ENCODE results near the gene CCDC134.

CCDC134 gene

GRCh38 chr22:41823797-41824196 lies 23.3 kb downstream of the CCDC134 start:
- no peak overlapping the region for H3K4me3 ChIP-seq (ENCODE audit: low read depth, low read length)
- no peak for TF ChIP-seq CTCF (IDR thresholded peaks at IDR 0.05; ENCODE audit: low read depth, low read length)

GRCh38 chr22:41825376-41825775 lies 24.9 kb downstream of the CCDC134 start:
- TF ChIP-seq CTCF (IDR thresholded peaks at IDR 0.05; ENCODE audit: low read depth, low read length): no peak
- H3K4me3 ChIP-seq (ENCODE audit: low read depth, low read length): no peak overlapping the region

GRCh38 chr22:41826021-41826420 lies 25.5 kb downstream of the CCDC134 start:
- TF ChIP-seq CTCF (IDR thresholded peaks at IDR 0.05; ENCODE audit: low read depth, low read length): no peak
- H3K4me3 ChIP-seq (ENCODE audit: low read depth, low read length): no peak overlapping the region

- no peak for TF ChIP-seq CTCF (IDR thresholded peaks at IDR 0.05; ENCODE audit: low read depth, low read length)
Measured at GRCh38 chr22:41826430-41827383, 26.2 kb downstream of the CCDC134 start.

GRCh38 chr22:41827671-41828070 lies 27.2 kb downstream of the CCDC134 start:
- H3K4me3 ChIP-seq (ENCODE audit: low read depth, low read length): no peak overlapping the region
- no peak for TF ChIP-seq CTCF (IDR thresholded peaks at IDR 0.05; ENCODE audit: low read depth, low read length)

More at GRCh38 chr22:41826430-41827383, 26.2 kb downstream of the CCDC134 start:
- no peak overlapping the region for H3K4me3 ChIP-seq (ENCODE audit: low read depth, low read length)

GRCh38 chr22:41828516-41828915 lies 28.0 kb downstream of the CCDC134 start:
- H3K4me3 ChIP-seq (ENCODE audit: low read depth, low read length): no peak overlapping the region
- TF ChIP-seq CTCF (IDR thresholded peaks at IDR 0.05; ENCODE audit: low read depth, low read length): no peak

- no peak for TF ChIP-seq CTCF (IDR thresholded peaks at IDR 0.05; ENCODE audit: low read depth, low read length)
- H3K4me3 ChIP-seq (ENCODE audit: low read depth, low read length): no peak overlapping the region
Measured at GRCh38 chr22:41830174-41830573, 29.7 kb downstream of the CCDC134 start.
